Measurements from ENCODE around the gene CASK.

The CASK gene

DNA sequence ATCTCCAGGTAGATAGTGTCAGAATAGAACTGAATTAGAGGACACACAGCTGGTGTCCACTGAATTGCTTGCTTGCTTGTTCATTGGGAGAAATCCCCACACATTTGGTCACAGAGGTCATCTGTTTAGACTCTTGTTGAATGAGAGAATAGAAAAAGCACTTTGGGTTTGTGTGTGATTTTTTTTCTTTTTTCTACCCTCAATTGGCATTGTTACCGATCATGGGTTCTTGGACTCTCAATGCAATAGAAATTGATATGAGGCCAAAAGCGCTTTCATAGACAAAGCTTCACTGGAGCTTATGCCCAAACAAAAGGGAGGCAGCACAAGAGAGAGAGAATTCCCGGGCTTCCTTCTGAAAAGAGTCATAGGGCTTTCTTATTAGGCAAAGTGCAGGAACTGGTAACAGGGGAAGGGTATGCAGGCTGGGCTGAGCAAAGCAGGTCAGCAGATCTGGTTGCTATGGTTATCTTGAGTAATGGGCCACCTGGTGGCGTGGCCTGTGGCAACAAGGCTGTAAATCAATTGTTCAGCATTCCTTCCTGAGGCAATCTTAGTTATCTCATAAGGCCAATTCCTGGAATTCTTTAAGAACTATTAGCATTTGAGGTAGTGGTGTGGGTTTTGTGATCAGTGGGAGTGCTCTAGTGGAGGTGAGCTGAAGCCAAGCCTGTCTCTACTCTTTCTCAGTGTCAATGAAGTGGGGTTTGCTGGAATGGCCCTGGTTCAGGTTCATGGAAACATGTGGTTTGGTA is 204.7 kb downstream of the CASK start:
- DNase-seq (ENCODE audit: insufficient read length, low spot score) (no peak), FAIRE-seq (no peak)
- TF ChIP-seq, protein P1, sequence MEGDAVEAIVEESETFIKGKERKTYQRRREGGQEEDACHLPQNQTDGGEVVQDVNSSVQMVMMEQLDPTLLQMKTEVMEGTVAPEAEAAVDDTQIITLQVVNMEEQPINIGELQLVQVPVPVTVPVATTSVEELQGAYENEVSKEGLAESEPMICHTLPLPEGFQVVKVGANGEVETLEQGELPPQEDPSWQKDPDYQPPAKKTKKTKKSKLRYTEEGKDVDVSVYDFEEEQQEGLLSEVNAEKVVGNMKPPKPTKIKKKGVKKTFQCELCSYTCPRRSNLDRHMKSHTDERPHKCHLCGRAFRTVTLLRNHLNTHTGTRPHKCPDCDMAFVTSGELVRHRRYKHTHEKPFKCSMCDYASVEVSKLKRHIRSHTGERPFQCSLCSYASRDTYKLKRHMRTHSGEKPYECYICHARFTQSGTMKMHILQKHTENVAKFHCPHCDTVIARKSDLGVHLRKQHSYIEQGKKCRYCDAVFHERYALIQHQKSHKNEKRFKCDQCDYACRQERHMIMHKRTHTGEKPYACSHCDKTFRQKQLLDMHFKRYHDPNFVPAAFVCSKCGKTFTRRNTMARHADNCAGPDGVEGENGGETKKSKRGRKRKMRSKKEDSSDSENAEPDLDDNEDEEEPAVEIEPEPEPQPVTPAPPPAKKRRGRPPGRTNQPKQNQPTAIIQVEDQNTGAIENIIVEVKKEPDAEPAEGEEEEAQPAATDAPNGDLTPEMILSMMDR (IDR thresholded peaks at IDR 0.05; ENCODE audit: insufficient read depth, missing control alignments): no peak

DNA sequence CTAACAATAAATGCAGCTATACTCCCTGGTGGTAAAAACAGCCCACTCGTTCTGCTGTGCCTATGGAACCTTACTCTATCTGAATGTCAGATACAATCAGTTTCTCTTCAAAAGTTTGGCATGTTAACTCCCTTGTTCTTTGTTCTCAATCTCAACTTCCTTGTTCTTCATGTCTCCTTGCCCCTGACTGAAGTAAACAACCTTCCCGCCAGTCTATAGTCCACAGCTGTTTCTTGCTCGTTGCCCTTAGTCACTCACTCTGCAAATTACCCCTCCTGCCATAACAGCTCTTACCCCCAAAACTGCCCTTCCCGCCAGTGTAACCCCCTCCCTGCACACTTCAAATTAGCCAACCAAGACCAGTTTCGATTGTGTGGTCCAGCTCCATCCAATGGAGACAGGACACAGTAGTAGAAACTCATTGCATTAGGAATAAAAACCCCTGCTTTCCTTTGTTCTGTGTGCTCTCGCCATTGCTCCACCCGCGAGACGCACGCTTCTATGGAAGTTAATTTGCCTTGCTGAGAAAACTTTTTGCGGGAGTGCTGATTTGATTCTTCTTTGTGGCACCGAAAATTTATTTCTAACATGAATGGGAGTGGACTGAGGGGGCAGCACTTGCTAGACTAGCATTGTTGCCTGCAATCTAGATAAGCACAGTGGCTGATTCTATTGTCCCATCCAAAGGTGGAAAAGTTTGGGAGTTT is 206.4 kb downstream of the CASK start:
- FAIRE-seq: no peak
- TF ChIP-seq, protein P1 (IDR thresholded peaks at IDR 0.05; ENCODE audit: insufficient read depth, missing control alignments): no peak
- no peak for DNase-seq (ENCODE audit: insufficient read length, low spot score)

DNA sequence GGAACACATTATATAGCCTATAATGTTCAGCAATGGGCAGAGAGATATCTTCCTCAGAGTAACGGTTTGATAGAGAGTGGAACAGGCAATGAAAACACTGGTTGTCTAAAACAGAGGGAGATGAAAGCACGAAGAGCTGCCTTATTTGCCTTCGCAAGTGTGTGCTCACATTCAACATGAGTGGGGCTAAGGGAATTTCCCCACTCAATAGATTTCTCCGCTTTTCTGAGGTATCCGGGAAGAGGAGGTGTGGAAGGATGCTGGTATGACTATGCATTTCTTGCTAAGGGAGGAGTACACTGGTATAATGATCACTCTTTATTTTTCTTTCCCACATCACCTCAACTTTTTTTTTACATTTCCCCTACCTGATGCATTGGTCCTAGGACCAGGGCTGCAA is 207.1 kb downstream of the CASK start:
- FAIRE-seq (no peak), DNase-seq (ENCODE audit: insufficient read length, low spot score) (no peak)
- TF ChIP-seq, protein P1 (IDR thresholded peaks at IDR 0.05; ENCODE audit: insufficient read depth, missing control alignments): no peak

DNA sequence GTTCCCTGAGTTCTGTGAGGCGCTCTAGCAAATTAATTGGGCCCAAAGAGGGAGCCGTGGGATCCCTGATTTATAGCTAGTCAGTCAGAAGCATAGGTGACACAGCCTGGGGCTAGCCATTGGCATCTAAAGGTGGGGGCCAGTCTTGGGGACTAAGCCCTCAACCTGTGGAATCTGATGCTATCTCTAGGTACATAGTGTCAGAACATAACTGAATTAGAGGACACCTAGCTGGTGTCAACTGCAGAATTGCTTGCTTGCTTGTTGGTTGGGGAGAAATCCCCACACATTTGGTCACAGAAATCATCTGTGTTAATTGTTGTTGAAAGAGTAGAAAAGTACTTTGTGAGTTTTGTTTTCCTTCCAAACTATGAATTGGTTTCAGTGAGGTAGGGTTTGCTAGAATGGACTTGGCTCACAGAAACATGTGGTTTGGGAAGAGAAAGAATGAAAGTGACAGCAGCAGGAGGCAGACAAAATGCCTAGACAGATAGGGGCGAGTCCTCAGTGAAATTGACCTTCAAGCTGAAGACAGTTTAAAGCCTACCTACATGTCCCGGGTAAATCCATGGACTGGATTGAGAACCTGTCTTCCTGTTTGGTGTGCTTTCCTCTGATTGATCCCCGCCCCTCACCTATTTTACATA is 212.2 kb downstream of the CASK start:
- DNase-seq (ENCODE audit: insufficient read length, low spot score) (no peak), FAIRE-seq (no peak)
- TF ChIP-seq, protein P1 (IDR thresholded peaks at IDR 0.05; ENCODE audit: insufficient read depth, missing control alignments): no peak

DNA sequence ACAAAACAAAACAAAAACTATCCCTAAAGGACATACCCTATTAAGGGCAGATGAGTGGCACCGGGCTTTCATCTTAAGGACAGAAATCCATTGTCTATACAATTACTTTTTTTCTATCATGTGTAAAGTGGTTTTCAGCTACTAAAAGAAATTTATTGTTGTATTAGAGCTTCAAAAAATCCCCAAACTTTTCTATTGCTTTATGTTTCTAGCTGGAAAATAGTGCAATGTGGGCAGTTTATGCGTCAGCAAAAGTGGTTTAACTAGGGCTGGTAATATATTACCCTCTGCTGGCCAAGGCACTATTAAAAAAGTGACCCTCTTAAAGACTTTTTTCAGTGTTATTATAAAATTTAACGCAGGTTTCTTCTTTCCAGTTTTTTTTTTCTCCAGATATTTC is 214.9 kb downstream of the CASK start:
- TF ChIP-seq, protein P1 (IDR thresholded peaks at IDR 0.05; ENCODE audit: insufficient read depth, missing control alignments): no peak
- no peak for FAIRE-seq
- DNase-seq (ENCODE audit: insufficient read length, low spot score): no peak

DNA sequence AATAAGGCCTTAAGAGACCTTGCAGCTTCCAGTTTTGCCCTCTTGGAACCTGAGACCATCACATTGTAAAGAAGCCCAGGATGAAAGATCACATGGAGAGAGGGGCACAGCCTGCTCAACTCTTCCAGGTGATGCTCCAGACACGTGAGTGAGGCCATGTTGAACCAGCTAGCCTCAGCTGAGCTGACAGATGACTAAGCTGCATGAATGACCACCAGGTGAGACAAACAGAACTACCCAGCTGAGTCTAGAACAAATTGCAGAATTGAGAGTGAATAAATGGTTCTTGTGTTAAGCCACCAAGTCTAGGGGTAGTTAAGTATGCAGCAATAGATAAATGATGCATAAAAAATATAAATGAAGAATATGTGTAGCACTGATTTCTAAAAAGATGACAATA is 216.1 kb downstream of the CASK start:
- no peak for FAIRE-seq
- no peak for DNase-seq (ENCODE audit: insufficient read length, low spot score)
- TF ChIP-seq, protein P1 (IDR thresholded peaks at IDR 0.05; ENCODE audit: insufficient read depth, missing control alignments): no peak
